Activated gamma-delta T cell treated with Interleukin-2 at 50 U/mL for 16 hours (primary cell): ENCODE results near the gene PDCD7.

ENCODE experiments used
- DNase-seq: peaks from one replicate; pipeline ENCODE4 v3.0.0-alpha.2; 2020

PDCD7 gene

GRCh38 chr15:65071381-65071811 lies 62.2 kb downstream of the PDCD7 start:
- DNase-seq = no peak

- no peak for DNase-seq
Measured at GRCh38 chr15:65069779-65070546, 63.6 kb downstream of the PDCD7 start.

- no peak for DNase-seq
Measured at GRCh38 chr15:65069179-65069578, 64.4 kb downstream of the PDCD7 start.

GRCh38 chr15:65068403-65068788 lies 65.2 kb downstream of the PDCD7 start:
- DNase-seq = no peak

GRCh38 chr15:65067645-65068402 lies 65.8 kb downstream of the PDCD7 start, which contains the start of gene RASL12:
Gene RASL12, minus strand, starts transcription at chr15:65067991. Its CDS starts 156 bp downstream, at chr15:65067835.
- DNase-seq = no peak
